ENCODE measurements around the gene BAAT. TPM values are rescaled to one million over a fixed set of nuclear protein-coding genes. Genes with fewer than 3 reads are reported as not detected.

Gene BAAT
- total and polyA plus RNA-seq, 2 of the 4 experiments (the other 2 are of a cell fraction): not detected

DNA sequence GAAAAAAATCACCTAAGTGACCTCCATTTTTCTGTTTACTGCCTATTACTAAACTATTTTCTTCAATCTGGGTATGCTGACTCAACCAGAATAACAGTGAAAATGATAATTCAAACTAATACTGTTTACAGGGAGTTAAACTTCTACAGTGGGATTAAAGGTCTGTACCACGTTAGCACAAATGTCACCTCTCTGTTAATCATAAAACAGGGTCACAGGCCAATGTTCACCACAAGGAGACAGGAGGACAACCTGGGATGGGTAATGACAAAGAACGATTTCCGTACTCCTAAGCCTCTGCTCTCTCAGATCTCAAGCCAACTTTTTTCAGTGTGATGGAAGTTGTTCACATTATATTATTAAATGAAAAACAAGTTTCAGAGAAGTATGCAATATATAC, 48.4 kb upstream of the BAAT start:
- Histone ChIP-seq H3K14ac (replicated peaks; ENCODE audit: low read depth, low read length) (no peak overlapping the region), H3K23ac (ENCODE audit: low read depth, low read length) (no peak overlapping the region), H3K79me1 (ENCODE audit: low read depth in 1 of 2, low read length in 2 of 2) (no peaks in the 10 kb centered on the region), H3K4me2 (ENCODE audit: low read depth, low read length) (no peak overlapping the region), H3K4ac (ENCODE audit: low read depth, low read length) (no peak overlapping the region), H2BK120ac (ENCODE audit: low read depth, low read length) (no peak overlapping the region), H3K4me1 (ENCODE audit: control insufficient read depth, insufficient read depth, low read length) (no peaks in the 10 kb centered on the region), H3K9ac (ENCODE audit: low read depth, low read length) (no peak overlapping the region), H2BK15ac (ENCODE audit: low read depth, low read length) (no peak overlapping the region), H3K27ac (ENCODE audit: insufficient read depth, low read length) (no peak overlapping the region), H2BK20ac (ENCODE audit: low read depth, low read length) (no peak overlapping the region), H3K9me3 (ENCODE audit: control insufficient read depth, insufficient read depth, low read length) (no peaks in the 10 kb centered on the region), H4K5ac (ENCODE audit: low read depth, low read length) (no peak overlapping the region), H4K20me1 (ENCODE audit: insufficient read depth, low read length) (no peaks in the 10 kb centered on the region), H4K91ac (ENCODE audit: insufficient read depth, low read depth, low read length) (no peak overlapping the region), H3K27me3 (ENCODE audit: control insufficient read depth, insufficient read depth, low read length) (peaks cover 2% of the 10 kb centered on the region), H3K4me3 (ENCODE audit: insufficient read depth, low read depth, low read length) (no peak overlapping the region), H2BK5ac (ENCODE audit: low read depth, low read length, poor library complexity, severe bottlenecking) (no peak overlapping the region), H2AK5ac (ENCODE audit: low read depth, low read length) (no peak overlapping the region), H3K18ac (ENCODE audit: low read depth, low read length) (no peak overlapping the region), H2AFZ (replicated peaks; ENCODE audit: low read length, poor library complexity) (no peak overlapping the region), H3K56ac (ENCODE audit: extremely low read depth, insufficient read depth, low read length) (no peak overlapping the region), H4K8ac (ENCODE audit: low read depth in 2 of 2, low read length in 2 of 2) (no peak overlapping the region), H3K9me1 (ENCODE audit: insufficient read depth, low read length) (no peaks in the 10 kb centered on the region), H3K36me3 (ENCODE audit: control insufficient read depth, insufficient read depth, low read length) (no peaks in the 10 kb centered on the region), H2AK9ac (replicated peaks; ENCODE audit: low read depth, low read length, poor library complexity) (no peak overlapping the region)
- no TSS peak for BruUV-seq (replicated peaks)
- in situ Hi-C loops (cut with MboI; ENCODE audit: low sequenced_read_pairs): no loop called here
- CTCF ChIA-PET: interaction anchor here (1.2 kb wide), 1 partner anchor 97 kb away, joined by 3 read pairs; no protein-coding TSS in a partner anchor
- dilution Hi-C loops (cut with HindIII; ENCODE audit: low sequenced_read_pairs, unreplicated experiment): no loop called here
- TF ChIP-seq, protein P1, sequence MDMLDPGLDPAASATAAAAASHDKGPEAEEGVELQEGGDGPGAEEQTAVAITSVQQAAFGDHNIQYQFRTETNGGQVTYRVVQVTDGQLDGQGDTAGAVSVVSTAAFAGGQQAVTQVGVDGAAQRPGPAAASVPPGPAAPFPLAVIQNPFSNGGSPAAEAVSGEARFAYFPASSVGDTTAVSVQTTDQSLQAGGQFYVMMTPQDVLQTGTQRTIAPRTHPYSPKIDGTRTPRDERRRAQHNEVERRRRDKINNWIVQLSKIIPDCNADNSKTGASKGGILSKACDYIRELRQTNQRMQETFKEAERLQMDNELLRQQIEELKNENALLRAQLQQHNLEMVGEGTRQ (IDR thresholded peaks at IDR 0.05; ENCODE audit: low read depth, low read length): no peak
- TF ChIP-seq NFE2L2 (IDR thresholded peaks at IDR 0.05; ENCODE audit: low read depth, low read length): no peak
- intact Hi-C loops (cut with micrococcal nuclease): no loop called here
- POLR2A ChIA-PET (ENCODE audit: unreplicated experiment): no interaction called here
- ATAC-seq (ENCODE audit: low read depth): no peak
- no peak for DNase-seq
- WGBS, 2 experiments (ENCODE audit: extremely low coverage in 2 of 2, insufficient read length in 1 of 2): no CpG with 5 or more reads among the region's 3 CpGs

Measured in IMR-90 (cell line).